Sigmoid colon (tissue), 4 donors: ENCODE results near the gene NLN.

Experiments used
- EP300 ChIP-seq, 4 donors: sonication (generic); formaldehyde crosslinking; IDR thresholded peaks; one replicate each; pipeline ENCODE4 v1.6.1; 2017; ENCODE audit warnings: antibody characterized with exemption in 4 of 4
- TF ChIP-seq, protein P1 (sequence below), 4 experiments: fragments of 450-650 bp in 3 of 4; fragments of 200-600 bp in 1 of 4; IDR thresholded peaks; one replicate each; pipeline ENCODE4 v1.5.1; 2016 to 2019; ENCODE audit warnings: antibody characterized with exemption in 4 of 4, mild to moderate bottlenecking in 3 of 4, moderate library complexity in 2 of 4

DNA sequence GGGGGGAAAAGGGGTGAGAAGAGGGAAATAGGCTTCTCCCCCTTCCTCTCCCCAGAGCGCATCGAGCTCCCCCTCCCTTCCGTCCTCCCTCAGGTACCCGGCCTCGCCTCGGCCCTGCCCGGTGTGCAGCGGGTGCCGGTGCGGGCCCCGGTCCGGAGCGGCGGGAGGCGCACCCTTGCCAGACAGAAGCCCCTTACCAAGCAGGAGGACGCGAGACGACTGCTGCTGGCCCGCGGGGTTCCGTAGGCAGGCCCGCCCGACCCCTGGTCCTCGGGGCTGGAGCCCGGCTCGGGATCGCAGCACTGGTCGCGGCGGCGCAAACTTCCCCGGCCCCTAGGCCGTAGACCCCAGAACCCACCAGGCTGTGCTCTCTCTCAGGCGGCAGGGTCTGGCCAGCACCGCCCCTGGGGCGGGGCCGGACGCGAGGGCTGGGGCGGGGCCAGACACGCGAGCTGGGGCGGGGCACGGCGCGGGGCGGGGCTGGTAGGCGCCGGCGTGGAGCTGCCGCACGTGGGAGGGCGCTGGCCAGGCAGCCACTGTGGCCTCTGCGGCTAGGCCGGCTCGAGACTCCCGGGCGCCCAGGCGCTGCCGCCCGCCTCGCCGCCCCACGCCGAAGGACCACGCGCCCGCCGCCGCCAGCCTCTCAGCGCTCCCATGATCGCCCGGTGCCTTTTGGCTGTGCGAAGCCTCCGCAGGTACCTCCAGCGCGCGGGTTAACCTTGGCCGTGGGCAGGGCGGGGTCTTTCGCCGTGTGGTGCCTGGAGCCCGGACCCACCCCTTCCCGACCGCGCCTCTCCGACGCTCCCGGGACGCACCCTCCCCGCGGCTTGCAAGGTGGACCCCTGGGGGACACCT lies at the start of gene NLN, which contains the start of gene SGTB:
- TF ChIP-seq, protein P1, sequence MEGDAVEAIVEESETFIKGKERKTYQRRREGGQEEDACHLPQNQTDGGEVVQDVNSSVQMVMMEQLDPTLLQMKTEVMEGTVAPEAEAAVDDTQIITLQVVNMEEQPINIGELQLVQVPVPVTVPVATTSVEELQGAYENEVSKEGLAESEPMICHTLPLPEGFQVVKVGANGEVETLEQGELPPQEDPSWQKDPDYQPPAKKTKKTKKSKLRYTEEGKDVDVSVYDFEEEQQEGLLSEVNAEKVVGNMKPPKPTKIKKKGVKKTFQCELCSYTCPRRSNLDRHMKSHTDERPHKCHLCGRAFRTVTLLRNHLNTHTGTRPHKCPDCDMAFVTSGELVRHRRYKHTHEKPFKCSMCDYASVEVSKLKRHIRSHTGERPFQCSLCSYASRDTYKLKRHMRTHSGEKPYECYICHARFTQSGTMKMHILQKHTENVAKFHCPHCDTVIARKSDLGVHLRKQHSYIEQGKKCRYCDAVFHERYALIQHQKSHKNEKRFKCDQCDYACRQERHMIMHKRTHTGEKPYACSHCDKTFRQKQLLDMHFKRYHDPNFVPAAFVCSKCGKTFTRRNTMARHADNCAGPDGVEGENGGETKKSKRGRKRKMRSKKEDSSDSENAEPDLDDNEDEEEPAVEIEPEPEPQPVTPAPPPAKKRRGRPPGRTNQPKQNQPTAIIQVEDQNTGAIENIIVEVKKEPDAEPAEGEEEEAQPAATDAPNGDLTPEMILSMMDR (IDR thresholded peaks at IDR 0.05): no peak
- no peak for TF ChIP-seq EP300 (IDR thresholded peaks at IDR 0.05)
